Right lung (tissue), 5 donors: ENCODE results near the gene CEBPA. TPM values are rescaled to one million over a fixed set of nuclear protein-coding genes. Genes with fewer than 3 reads are reported as not detected.

Experiments used
- DNase-seq, 2 donors: peaks; one replicate each; pipeline ENCODE4 v3.0.0-alpha.2; 2013
- polyA plus RNA-seq, 5 donors: library from polyadenylated mRNA; unstranded; fragments of 120-200 nt; gene quantifications; one replicate each; pipeline versions ENCODE4 v1.2.1 to v1.2.3, GENCODE V29; 2013; ENCODE audit warnings: inconsistent platforms in 1 of 5, low replicate concordance in 1 of 5; ENCODE audit not compliant: insufficient read length in 5 of 5, insufficient read depth in 1 of 5

CEBPA gene
- polyA plus RNA-seq, 5 donors, result 10.7 to 25.9 (median 14.2) TPM

DNA sequence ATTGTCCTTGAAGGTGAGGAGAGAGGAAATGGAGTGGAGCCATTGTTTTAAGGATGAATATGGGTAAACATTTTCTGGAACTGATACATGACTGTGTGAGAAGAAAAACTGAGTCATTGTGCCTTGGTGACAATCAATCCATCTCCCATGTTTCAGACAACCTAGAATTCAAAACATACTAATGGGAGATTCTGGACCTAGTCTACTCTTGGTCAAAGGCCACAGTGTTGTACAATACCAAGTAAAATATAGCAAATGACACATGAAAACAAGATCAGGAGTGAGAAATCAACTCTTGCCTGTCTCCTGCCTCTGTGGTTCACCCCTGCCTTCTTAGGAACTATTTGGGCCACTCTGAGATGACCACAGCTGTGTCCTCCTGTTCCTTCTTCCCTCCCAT lies 13.1 kb downstream of the CEBPA start:
- DNase-seq, result no peak

GRCh38 chr19:33288666-33289065 lies 13.7 kb downstream of the CEBPA start:
- DNase-seq, result no peak

DNA sequence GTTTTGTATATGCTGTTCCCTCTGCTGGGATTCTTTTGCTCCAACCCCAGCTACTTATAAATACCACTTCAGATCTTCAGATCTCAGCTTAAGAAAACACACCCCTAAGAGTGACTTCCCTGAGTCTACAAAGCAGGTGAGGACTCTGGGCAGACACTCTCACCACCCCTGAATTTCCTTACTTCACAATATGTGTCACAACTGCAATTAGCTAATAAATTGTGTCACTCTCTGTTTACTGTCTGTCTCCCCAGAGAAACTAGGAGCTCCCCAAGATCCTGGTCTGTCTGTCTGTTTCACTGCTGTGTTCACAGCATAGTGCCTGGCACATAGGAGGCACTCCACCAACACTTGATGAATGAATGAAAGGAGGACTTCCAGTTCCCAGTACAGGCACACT lies 14.4 kb downstream of the CEBPA start:
- DNase-seq, result no peak

- no peak for DNase-seq
These were observed 14.9 kb downstream of the CEBPA start for GRCh38 chr19:33287438-33287837.

- DNase-seq, result no peak
These were observed 15.4 kb downstream of the CEBPA start for GRCh38 chr19:33286899-33287298.

GRCh38 chr19:33285441-33285927 lies 16.9 kb downstream of the CEBPA start:
- no peak for DNase-seq

DNA sequence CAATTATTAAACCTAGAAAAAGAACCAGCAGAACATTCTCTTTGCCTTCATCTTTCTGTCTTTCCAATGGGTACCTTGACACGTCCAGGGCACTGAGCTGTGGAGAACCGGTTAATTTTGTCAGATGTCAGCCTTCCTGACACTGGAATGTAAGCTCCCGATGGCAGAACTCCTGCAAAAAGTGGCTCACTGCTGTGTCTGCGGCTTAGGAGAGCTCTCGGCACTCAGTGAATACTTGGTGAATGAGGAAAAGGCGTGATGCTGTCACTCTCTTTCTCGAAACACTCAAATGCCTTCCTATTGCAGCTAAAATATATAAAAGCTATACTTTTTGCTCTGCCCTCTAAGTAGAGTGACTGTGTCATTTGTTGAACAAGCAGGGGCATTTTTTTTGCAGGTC lies 17.6 kb downstream of the CEBPA start:
- no peak for DNase-seq

DNA sequence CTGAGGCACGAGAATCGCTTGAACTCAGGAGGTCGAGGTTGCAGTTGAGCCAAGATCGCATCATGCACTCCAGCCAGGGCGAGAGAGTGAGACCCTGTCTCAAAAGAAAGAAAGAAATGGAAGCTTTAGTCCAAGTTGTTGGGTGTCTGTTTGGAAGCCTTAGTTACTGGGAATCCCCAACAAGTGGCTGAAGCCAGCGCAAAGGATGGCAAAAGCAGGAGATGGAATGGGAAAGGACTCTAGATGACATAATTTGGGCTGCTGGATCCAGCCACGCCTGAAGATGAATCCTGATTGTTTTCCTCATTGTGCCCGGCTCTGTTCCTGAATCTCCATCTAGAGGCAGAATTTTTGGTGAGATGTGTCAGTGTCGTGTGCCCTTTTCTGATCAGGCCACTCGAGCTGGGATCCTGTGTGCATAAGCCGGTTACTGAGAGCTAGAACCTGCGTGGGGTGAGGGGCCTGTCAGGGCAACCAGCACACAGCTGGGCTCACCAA lies 18.1 kb downstream of the CEBPA start:
- DNase-seq, result no peak

DNA sequence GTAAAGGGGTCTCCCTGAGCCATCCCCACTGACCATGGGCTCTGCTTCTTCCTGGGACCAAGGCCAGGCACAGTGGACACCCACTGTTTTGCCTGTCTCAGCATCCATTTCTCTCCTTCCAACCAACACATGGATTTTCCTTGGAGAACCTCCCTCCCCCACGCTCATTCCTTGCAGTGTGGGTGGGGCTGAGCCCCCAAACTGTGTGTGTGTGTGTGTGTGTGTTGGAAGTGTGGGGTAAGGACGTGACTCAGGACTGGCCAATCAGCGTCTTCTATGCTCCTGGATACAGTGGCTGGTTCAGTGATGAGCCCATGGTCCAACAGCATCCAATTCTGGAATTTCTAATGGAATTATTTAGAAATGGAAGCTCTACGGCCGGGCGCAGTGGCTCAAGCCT lies 18.7 kb downstream of the CEBPA start:
- DNase-seq, result no peak

GRCh38 chr19:33282036-33282671 lies 20.2 kb downstream of the CEBPA start:
- DNase-seq, result no peak

- no peak for DNase-seq
These were observed 20.9 kb downstream of the CEBPA start for GRCh38 chr19:33281296-33281926.

DNA sequence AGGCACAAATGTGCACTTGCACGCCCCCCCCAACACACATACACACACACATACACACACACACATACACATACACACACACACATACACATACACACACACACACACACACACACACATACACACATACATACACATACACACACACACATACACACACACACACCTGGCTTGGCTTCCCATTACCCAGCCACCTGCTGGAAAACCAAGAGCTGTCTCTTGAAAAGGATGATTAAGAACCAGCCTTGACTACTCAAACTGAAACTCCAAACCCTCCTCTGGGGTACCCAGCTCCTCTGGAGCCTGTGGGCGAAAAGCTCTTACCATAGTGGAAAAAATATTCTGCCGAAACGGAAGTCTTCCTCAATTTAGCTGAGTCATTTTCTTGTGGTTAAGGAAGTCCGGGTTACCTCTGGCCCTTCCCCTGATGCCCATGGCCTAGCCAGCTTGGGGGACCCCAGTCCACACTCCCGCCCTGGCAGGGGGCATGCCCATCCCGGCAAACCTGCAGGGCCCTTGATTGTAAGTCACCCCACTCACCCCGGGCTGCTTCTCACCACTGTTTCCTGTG lies 21.9 kb downstream of the CEBPA start:
- DNase-seq, result no peak

DNA sequence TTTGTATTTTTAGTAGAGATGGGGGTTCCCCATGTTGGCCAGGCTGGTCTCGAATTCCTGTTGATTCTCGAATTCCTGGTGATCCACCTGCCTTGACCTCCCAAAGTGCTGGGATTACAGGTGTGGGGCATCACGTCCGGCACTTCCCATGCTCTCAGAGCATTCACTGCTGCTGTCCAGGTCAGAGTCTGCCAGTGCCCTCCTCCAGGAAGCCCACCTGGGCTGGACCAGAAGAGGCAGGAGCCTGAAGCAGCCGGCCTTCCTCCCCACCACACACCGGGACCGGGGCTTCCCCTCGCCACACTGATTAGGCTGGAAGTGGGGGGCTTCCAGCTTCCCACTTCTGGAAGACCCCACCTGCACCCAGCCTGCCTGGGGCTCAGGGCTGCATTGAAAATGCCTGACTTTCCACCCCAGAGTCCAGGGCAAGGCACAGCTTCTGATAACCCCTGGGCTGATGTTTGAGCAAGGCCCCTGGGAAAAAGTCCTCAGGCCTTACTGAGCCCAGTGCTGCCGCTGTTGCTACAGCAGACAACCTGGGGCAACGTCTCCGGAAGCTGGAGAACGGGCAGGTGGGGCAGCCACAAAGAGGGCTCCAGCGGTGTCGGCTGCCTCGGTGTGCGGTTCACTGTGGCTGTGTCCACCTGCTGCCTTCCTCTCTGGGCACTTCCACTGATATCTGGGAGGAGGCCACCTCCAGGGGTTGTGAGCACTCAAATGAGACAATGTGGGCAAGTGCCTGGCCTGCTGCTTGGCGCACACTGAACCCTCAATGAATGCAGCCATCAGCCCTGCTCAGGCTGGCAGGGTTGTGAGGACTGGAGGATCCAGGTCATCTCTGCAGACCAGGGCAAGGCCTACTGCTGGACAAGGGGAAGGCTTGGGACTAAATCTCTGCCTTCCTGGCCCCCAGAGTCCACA lies 22.6 kb downstream of the CEBPA start:
- no peak for DNase-seq

DNA sequence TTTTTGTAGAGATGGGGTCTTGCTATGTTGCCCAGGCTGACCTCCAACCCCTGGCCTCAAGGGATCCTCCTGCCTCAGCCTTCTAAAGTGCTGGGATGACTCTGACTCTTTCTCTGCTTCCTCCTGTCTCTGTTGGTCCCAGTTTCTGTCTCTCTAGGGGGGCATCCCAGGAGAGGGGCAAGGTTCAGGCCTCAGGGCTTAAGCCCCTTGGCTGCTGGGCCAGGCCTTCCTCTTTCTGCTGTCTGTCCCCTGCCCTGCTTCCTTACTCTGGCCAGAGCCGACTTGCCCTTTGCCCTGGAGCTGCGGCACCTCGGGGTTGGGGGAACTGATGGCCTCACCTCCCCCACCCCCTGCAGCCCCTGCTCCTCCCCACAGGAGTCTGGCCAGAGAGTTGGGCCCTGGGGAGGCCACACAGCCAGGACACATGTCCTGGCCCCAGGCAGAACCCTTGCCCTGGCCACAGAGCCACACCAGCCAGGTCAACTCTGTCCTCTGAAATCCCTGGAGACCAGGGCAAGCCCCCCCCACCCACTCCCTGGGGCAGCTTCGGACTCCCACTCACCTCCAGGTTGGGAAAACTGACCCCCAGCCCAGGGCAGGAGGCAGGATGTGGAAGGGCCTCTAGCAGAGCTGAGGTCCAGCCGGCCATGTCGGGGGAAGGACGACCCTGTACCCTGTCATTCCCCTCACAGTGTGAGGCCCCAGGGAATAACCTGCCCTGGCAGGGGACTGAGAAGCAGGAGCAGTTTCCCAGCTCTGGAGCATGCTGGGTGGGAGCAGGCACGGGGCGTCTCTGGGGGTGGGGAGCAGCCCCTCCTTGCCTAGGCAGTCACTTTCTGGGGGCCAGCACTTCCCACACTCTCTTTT lies 23.7 kb downstream of the CEBPA start:
- no peak for DNase-seq

GRCh38 chr19:33278023-33278402 lies 24.3 kb downstream of the CEBPA start:
- DNase-seq, result no peak

- DNase-seq, result no peak
These were observed 24.9 kb downstream of the CEBPA start for GRCh38 chr19:33277434-33277833.

DNA sequence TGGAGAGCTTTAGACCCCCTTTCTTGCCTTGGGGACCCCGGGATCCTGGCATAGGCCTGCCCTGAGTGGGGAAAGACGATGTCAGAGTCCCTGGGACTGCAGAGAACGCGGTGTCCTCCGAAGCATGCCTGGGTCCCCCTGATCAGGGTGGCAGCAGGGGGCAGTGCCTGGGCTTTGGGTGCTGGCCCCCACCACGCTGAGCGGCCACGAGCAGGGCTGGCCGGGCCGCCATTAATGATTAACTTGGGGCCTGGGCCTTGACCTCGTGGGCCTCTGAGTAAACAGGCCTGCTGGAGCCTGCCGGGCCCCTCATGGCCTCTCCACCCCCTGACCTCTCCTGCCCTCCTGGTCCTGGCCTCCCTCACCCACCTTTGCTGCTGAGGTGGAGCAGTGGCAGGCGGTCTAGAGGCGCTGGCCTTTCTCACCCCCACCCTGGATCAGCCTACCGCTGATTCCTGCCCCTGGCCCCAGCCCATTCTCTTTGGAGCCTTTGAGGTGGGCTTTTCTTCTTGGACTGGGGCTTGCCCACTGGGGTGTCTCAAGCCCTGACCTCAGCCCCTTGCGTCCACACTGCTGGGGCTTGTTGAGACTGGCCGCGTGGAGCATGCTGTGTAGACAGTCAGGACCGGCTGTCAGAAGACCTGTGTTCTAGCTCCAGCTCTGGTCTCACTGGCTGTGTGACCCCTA lies 26.3 kb downstream of the CEBPA start:
- no peak for DNase-seq

DNA sequence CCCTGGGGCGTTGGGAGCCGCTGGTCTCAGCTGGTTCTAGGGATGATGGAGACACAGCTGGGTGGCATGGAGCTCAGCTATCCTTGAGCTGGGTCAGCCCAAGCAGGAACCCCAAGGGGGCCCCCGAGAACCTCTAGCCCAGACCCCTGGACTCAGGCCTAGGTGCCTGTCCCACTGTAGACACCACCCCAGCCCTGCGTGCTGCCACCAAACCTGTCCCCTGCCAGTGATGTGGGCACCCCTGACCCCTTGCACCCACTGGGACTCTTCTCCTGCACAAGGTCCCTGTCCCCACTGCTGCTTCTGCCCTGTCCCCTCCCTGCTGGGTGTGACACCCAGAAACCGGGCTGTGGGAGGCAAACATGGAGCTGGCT lies 26.8 kb downstream of the CEBPA start:
- no peak for DNase-seq

DNA sequence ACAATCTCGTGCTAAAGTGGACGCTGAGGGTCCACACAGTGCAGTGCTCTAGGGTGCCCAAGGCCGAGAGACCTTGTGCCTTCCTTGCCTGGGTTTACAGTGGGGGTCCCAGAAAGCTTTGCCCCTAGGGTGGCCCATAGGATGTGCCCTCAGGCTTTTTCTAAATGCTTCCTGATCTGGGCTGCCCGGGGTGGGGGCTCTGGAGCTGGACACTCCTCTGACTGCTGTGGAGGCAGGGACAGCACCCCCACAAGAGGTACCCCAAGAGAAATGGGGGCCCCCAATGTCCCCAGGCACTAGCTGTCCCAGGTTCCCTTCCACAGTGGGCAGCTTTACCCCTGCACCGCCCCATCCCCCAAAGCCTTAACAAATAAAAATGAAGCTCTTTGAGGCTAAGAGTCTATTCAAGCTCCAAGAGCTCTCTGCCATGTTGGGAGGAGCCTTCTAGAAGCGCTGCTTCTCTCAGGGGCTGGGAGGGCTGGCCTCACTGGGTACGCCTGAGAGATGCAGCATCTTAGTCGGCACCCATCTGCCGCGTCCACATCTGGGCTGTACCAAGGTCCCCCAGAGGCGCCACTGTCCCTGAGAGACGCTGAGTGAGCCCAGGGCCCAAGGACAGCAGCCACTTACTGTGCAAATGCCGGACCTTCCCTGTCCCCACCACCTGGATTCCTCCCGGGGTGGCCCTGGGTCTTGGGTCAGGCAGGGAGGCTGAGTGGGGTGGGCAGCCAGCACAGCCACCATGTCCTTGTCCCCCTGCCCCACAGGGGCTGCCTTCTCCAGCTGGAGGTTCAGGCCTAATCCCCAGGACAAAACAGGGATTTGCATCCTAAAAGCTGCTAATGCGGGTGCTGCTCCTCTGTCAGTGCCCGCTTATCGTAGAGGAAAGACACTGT lies 27.4 kb downstream of the CEBPA start:
- DNase-seq, result no peak
